Adipocyte (in vitro differentiated cells): Measurements from ENCODE around the gene JAML.

Experiments
- DNase-seq: peaks from one replicate; pipeline ENCODE4 v3.0.0-alpha.2; 2015; ENCODE audit warnings: low read depth
- H3K27me3 ChIP-seq: replicated peaks from 2 replicates; pipeline ENCODE4 v1.7.0; 2013; ENCODE audit warnings: mild to moderate bottlenecking, low read length, moderate library complexity; ENCODE audit not compliant: control insufficient read depth, insufficient read depth
- H3K36me3 ChIP-seq: 2 replicates; pipeline ENCODE4 v1.7.0; 2013; ENCODE audit warnings: low read length, mild to moderate bottlenecking, moderate library complexity; ENCODE audit not compliant: control insufficient read depth, insufficient read depth, severe bottlenecking
- H3K4me1 ChIP-seq: 2 replicates; pipeline ENCODE4 v1.7.0; 2013; ENCODE audit warnings: mild to moderate bottlenecking, low read length, moderate library complexity; ENCODE audit not compliant: control insufficient read depth, insufficient read depth
- H3K4me3 ChIP-seq: 2 replicates; pipeline ENCODE4 v1.7.0; 2013; ENCODE audit warnings: mild to moderate bottlenecking, low read length, moderate library complexity
- H3K9ac ChIP-seq: 2 replicates; pipeline ENCODE4 v1.7.0; 2013; ENCODE audit warnings: mild to moderate bottlenecking, low read length, moderate library complexity
- H3K9me3 ChIP-seq: 2 replicates; pipeline ENCODE4 v1.7.0; 2013; ENCODE audit warnings: mild to moderate bottlenecking, low read length, moderate library complexity; ENCODE audit not compliant: control insufficient read depth

Gene JAML

GRCh38 chr11:118162846-118163245 is 62.0 kb downstream of the JAML start:
- Histone ChIP-seq H3K4me3 (no peak overlapping the region), H3K9me3 (no peaks in the 10 kb centered on the region), H3K36me3 (no peaks in the 10 kb centered on the region), H3K4me1 (no peaks in the 10 kb centered on the region), H3K27me3 (peaks cover 57% of the 10 kb centered on the region), H3K9ac (no peak overlapping the region)
- DNase-seq = no peak

GRCh38 chr11:118161786-118162185 is 63.0 kb downstream of the JAML start:
- no peak for DNase-seq
- H3K9ac ChIP-seq = no peak overlapping the region
- peaks cover 59% of the 10 kb centered on the region for H3K27me3 ChIP-seq
- no peak overlapping the region for H3K4me3 ChIP-seq
- no peaks in the 10 kb centered on the region for H3K9me3 ChIP-seq
- H3K4me1 ChIP-seq = no peaks in the 10 kb centered on the region
- no peaks in the 10 kb centered on the region for H3K36me3 ChIP-seq

- H3K9me3 ChIP-seq = no peaks in the 10 kb centered on the region
- no peak overlapping the region for H3K4me3 ChIP-seq
- DNase-seq = no peak
- no peak overlapping the region for H3K9ac ChIP-seq
- peaks cover 5% of the 10 kb centered on the region for H3K4me1 ChIP-seq
- H3K27me3 ChIP-seq = peaks cover 72% of the 10 kb centered on the region
- no peaks in the 10 kb centered on the region for H3K36me3 ChIP-seq
Measured at GRCh38 chr11:118157186-118157895, 67.5 kb downstream of the JAML start.

- H3K27me3 ChIP-seq = peaks cover 72% of the 10 kb centered on the region
- peaks cover 5% of the 10 kb centered on the region for H3K4me1 ChIP-seq
- H3K9me3 ChIP-seq = no peaks in the 10 kb centered on the region
- no peak overlapping the region for H3K9ac ChIP-seq
- no peak for DNase-seq
- H3K4me3 ChIP-seq = no peak overlapping the region
- H3K36me3 ChIP-seq = no peaks in the 10 kb centered on the region
Measured at GRCh38 chr11:118156531-118157185, 68.2 kb downstream of the JAML start.

GRCh38 chr11:118155776-118156530 is 68.9 kb downstream of the JAML start:
- Histone ChIP-seq H3K4me1 (peaks cover 5% of the 10 kb centered on the region), H3K9ac (no peak overlapping the region), H3K4me3 (no peak overlapping the region), H3K27me3 (peaks cover 72% of the 10 kb centered on the region), H3K36me3 (no peaks in the 10 kb centered on the region), H3K9me3 (no peaks in the 10 kb centered on the region)
- no peak for DNase-seq

GRCh38 chr11:118154641-118155040 is 70.2 kb downstream of the JAML start:
- Histone ChIP-seq H3K9ac (no peak overlapping the region), H3K36me3 (no peaks in the 10 kb centered on the region), H3K4me3 (no peak overlapping the region), H3K4me1 (peaks cover 5% of the 10 kb centered on the region), H3K9me3 (no peaks in the 10 kb centered on the region), H3K27me3 (peaks cover 74% of the 10 kb centered on the region)
- no peak for DNase-seq

- Histone ChIP-seq H3K9me3 (no peaks in the 10 kb centered on the region), H3K4me1 (peaks cover 5% of the 10 kb centered on the region), H3K4me3 (no peak overlapping the region), H3K27me3 (peaks cover 75% of the 10 kb centered on the region), H3K36me3 (no peaks in the 10 kb centered on the region), H3K9ac (no peak overlapping the region)
- no peak for DNase-seq
Measured at GRCh38 chr11:118153976-118154375, 70.8 kb downstream of the JAML start.

GRCh38 chr11:118153516-118153915 is 71.3 kb downstream of the JAML start:
- Histone ChIP-seq H3K27me3 (peaks cover 78% of the 10 kb centered on the region), H3K4me1 (peaks cover 5% of the 10 kb centered on the region), H3K36me3 (no peaks in the 10 kb centered on the region), H3K9me3 (no peaks in the 10 kb centered on the region), H3K9ac (no peak overlapping the region), H3K4me3 (no peak overlapping the region)
- no peak for DNase-seq

- no peak within 1 kb of the TSS for H3K9ac ChIP-seq
- H3K36me3 ChIP-seq = no peaks in the 10 kb centered on the region
- peaks cover 5% of the 10 kb centered on the region for H3K4me1 ChIP-seq
- H3K27me3 ChIP-seq = peaks cover 80% of the 10 kb centered on the region
- H3K4me3 ChIP-seq = peak within 1 kb of the TSS; percentile 78
- no peaks in the 10 kb centered on the region for H3K9me3 ChIP-seq
- peak; percentile 77 for DNase-seq
Measured at GRCh38 chr11:118152552-118153471, 72.0 kb downstream of the JAML start, which contains the start of gene SCN4B. TSS of gene SCN4B (minus strand) at chr11:118152823. CDS start at chr11:118152673, 150 bp downstream.

- peaks cover 5% of the 10 kb centered on the region for H3K4me1 ChIP-seq
- no peaks in the 10 kb centered on the region for H3K36me3 ChIP-seq
- H3K9me3 ChIP-seq = no peaks in the 10 kb centered on the region
- no peak overlapping the region for H3K9ac ChIP-seq
- no peak for DNase-seq
- H3K4me3 ChIP-seq = peak overlapping the region; percentile 78
- peaks cover 80% of the 10 kb centered on the region for H3K27me3 ChIP-seq
Measured at GRCh38 chr11:118152020-118152551, 72.7 kb downstream of the JAML start.
